PC-9 (cell line): Measurements from ENCODE around the gene SF3A2. TPM values are rescaled to one million over a fixed set of nuclear protein-coding genes. Genes with fewer than 3 reads are reported as not detected.

Experiments used
- BruUV-seq: library from RNA; stranded (reverse); fragments of 400-500 nt; replicated peaks from 2 replicates; lab custom pipeline; 2021; lab: Mats Ljungman, UMichigan
- CTCF ChIA-PET: fragments of 300-600 bp; sonication (Branson Sonifier 250); formaldehyde crosslinking; loops from one replicate; lab custom pipeline; 2022; ENCODE audit warnings: antibody characterized with exemption; lab: Charles Lee
- POLR2A ChIA-PET: fragments of 300-600 bp; sonication (Branson Sonifier 250); formaldehyde crosslinking; loops from one replicate; lab custom pipeline; 2022; ENCODE audit warnings: antibody characterized with exemption; ENCODE audit not compliant: unreplicated experiment; lab: Charles Lee
- DNase-seq, 2 experiments: peaks; one replicate each; pipeline versions ENCODE4 v3.0.0 to v3.0.0-alpha.2; 2015 to 2022; ENCODE audit warnings: mixed read lengths in 1 of 2
- H2AFZ ChIP-seq: fragments of 200-600 bp; sonication (generic); 2 replicates; pipeline ENCODE4 v1.8.1; 2017; ENCODE audit warnings: antibody characterized with exemption
- H3F3A ChIP-seq: fragments of 200-600 bp; sonication (generic); 2 replicates; pipeline ENCODE4 v1.8.1; 2017; ENCODE audit warnings: antibody characterized with exemption, mild to moderate bottlenecking, low read depth; ENCODE audit not compliant: insufficient read depth
- H3K27ac ChIP-seq: fragments of 200-600 bp; sonication (generic); 2 replicates; pipeline ENCODE4 v1.6.1; 2016; ENCODE audit warnings: mixed run types
- H3K27me3 ChIP-seq: fragments of 200-600 bp; sonication (generic); 2 replicates; pipeline ENCODE4 v1.6.1; 2016; ENCODE audit warnings: low read depth, mixed run types; ENCODE audit not compliant: insufficient read depth
- H3K36me3 ChIP-seq: fragments of 200-600 bp; sonication (generic); 2 replicates; pipeline ENCODE4 v1.6.1; 2016; ENCODE audit warnings: low read depth, mixed run types
- H3K4me1 ChIP-seq: fragments of 200-600 bp; sonication (generic); replicated peaks from 2 replicates; pipeline ENCODE4 v1.6.1; 2016; ENCODE audit warnings: mixed run types; ENCODE audit not compliant: insufficient read depth
- H3K4me2 ChIP-seq: fragments of 200-600 bp; sonication (generic); 2 replicates; pipeline ENCODE4 v1.6.1; 2017; ENCODE audit warnings: mixed run types
- H3K4me3 ChIP-seq: fragments of 200-600 bp; sonication (generic); 2 replicates; pipeline ENCODE4 v1.6.1; 2016; ENCODE audit warnings: mixed run types
- H3K79me2 ChIP-seq: fragments of 200-600 bp; sonication (generic); 2 replicates; pipeline ENCODE4 v1.6.1; 2017; ENCODE audit warnings: low read depth, mixed run types
- H3K9me2 ChIP-seq: fragments of 200-600 bp; sonication (generic); 2 replicates; pipeline ENCODE4 v1.8.1; 2017; ENCODE audit warnings: mild to moderate bottlenecking; ENCODE audit not compliant: insufficient read depth
- H3K9me3 ChIP-seq: fragments of 200-600 bp; sonication (generic); 2 replicates; pipeline ENCODE4 v1.8.1; 2016; ENCODE audit warnings: low read depth; ENCODE audit not compliant: insufficient read depth
- H4K20me1 ChIP-seq: fragments of 200-600 bp; sonication (generic); 2 replicates; pipeline ENCODE4 v1.8.1; 2017; ENCODE audit not compliant: insufficient read depth
- CTCF ChIP-seq: fragments of 200-600 bp; sonication (generic); conservative IDR thresholded peaks from 2 replicates; pipeline ENCODE4 v1.6.1; 2017; ENCODE audit warnings: mixed run types, antibody characterized with exemption, mild to moderate bottlenecking, moderate library complexity
- EZH2 ChIP-seq: fragments of 200-600 bp; sonication (generic); IDR thresholded peaks from 2 replicates; pipeline ENCODE4 v1.8.0; 2017; ENCODE audit warnings: antibody characterized with exemption, low read depth
- intact Hi-C: fragments of 100-400 bp; cut with micrococcal nuclease; formaldehyde crosslinking; loops from one replicate; pipeline ENCODE4 v1.10.0; 2022; ENCODE audit not compliant: unreplicated experiment
- total RNA-seq: library from RNA; stranded (reverse); gene quantifications from 2 replicates; pipeline ENCODE4 v1.2.3, GENCODE V29; 2021

The SF3A2 gene
- total RNA-seq, 1 experiment from 2014 or later: 83.0 TPM

- Histone ChIP-seq H3K79me2 (no peaks in the 10 kb centered on the region), H3F3A (no peaks in the 10 kb centered on the region), H3K9me2 (no peaks in the 10 kb centered on the region), H4K20me1 (no peaks in the 10 kb centered on the region), H3K27ac (no peak overlapping the region), H2AFZ (no peak overlapping the region), H3K9me3 (no peaks in the 10 kb centered on the region), H3K27me3 (no peaks in the 10 kb centered on the region), H3K36me3 (no peaks in the 10 kb centered on the region), H3K4me1 (no peaks in the 10 kb centered on the region), H3K4me3 (no peak overlapping the region), H3K4me2 (no peak overlapping the region)
- ChIA-PET POLR2A (no interaction called here), CTCF (no interaction called here)
- BruUV-seq: no TSS peak
- TF ChIP-seq CTCF: no peak
- TF ChIP-seq EZH2: no peak
- intact Hi-C loops: no loop called here
- DNase-seq: no peak
Measured at GRCh38 chr19:2288818-2289713, 52.4 kb downstream of the SF3A2 start.

GRCh38 chr19:2289714-2290435, 53.3 kb downstream of the SF3A2 start:
- no peaks in the 10 kb centered on the region for H3K36me3 ChIP-seq
- H3K9me3 ChIP-seq: no peaks in the 10 kb centered on the region
- CTCF ChIA-PET: no interaction called here
- BruUV-seq: no TSS peak
- H3K27me3 ChIP-seq: no peaks in the 10 kb centered on the region
- H3K79me2 ChIP-seq: no peaks in the 10 kb centered on the region
- no peaks in the 10 kb centered on the region for H3K9me2 ChIP-seq
- H3K4me3 ChIP-seq: no peak overlapping the region
- intact Hi-C loops: no loop called here
- H4K20me1 ChIP-seq: no peaks in the 10 kb centered on the region
- no peaks in the 10 kb centered on the region for H3K4me1 ChIP-seq
- no peak for TF ChIP-seq EZH2
- no peak for DNase-seq
- no peak overlapping the region for H3K27ac ChIP-seq
- H3K4me2 ChIP-seq: no peak overlapping the region
- H3F3A ChIP-seq: no peaks in the 10 kb centered on the region
- POLR2A ChIA-PET: no interaction called here
- H2AFZ ChIP-seq: no peak overlapping the region

- no peak overlapping the region for H2AFZ ChIP-seq
Measured at GRCh38 chr19:2290441-2291184, 54.0 kb downstream of the SF3A2 start.

More at GRCh38 chr19:2290441-2291184, 54.0 kb downstream of the SF3A2 start:
- ChIA-PET POLR2A (no interaction called here), CTCF (no interaction called here)
- no peaks in the 10 kb centered on the region for H3K9me3 ChIP-seq
- no peaks in the 10 kb centered on the region for H3K4me1 ChIP-seq
- no peak overlapping the region for H3K4me3 ChIP-seq
- no peak overlapping the region for H3K27ac ChIP-seq
- BruUV-seq: no TSS peak
- H4K20me1 ChIP-seq: no peaks in the 10 kb centered on the region
- TF ChIP-seq EZH2: no peak
- TF ChIP-seq CTCF: no peak
- no peaks in the 10 kb centered on the region for H3K36me3 ChIP-seq
- H3K79me2 ChIP-seq: no peaks in the 10 kb centered on the region
- H3K4me2 ChIP-seq: no peak overlapping the region
- H3K9me2 ChIP-seq: no peaks in the 10 kb centered on the region
- no peaks in the 10 kb centered on the region for H3F3A ChIP-seq
- no peak for DNase-seq
- no peaks in the 10 kb centered on the region for H3K27me3 ChIP-seq
- intact Hi-C loops: no loop called here
